Dendritic cell treated with granulocyte-macrophage colony-stimulating factor and Interleukin-4, amounts not matched to agents 40 ng/mL and 50 ng/mL, for 4 days (primary cell): ENCODE results near the gene SLC25A41.

Experiments used
- H3K27ac Mint-ChIP-seq: one replicate; pipeline ENCODE4 v1.8.0; 2022; ENCODE audit warnings: mild to moderate bottlenecking, mixed read lengths
- H3K27me3 Mint-ChIP-seq: one replicate; pipeline ENCODE4 v1.8.0; 2022; ENCODE audit warnings: mild to moderate bottlenecking, mixed read lengths
- H3K36me3 Mint-ChIP-seq: one replicate; pipeline ENCODE4 v1.8.0; 2022; ENCODE audit warnings: low read depth, mixed read lengths
- H3K4me1 Mint-ChIP-seq: one replicate; pipeline ENCODE4 v1.8.0; 2022; ENCODE audit warnings: low read depth, mixed read lengths
- H3K4me3 Mint-ChIP-seq: one replicate; pipeline ENCODE4 v1.8.0; 2022; ENCODE audit warnings: mild to moderate bottlenecking, moderate library complexity, mixed read lengths
- H3K9me3 Mint-ChIP-seq: one replicate; pipeline ENCODE4 v1.8.0; 2022; ENCODE audit warnings: mixed read lengths
- intact Hi-C: fragments of 100-400 bp; cut with micrococcal nuclease; formaldehyde crosslinking; loops from one replicate; pipeline ENCODE4 v1.15.0; 2022

Gene SLC25A41

DNA sequence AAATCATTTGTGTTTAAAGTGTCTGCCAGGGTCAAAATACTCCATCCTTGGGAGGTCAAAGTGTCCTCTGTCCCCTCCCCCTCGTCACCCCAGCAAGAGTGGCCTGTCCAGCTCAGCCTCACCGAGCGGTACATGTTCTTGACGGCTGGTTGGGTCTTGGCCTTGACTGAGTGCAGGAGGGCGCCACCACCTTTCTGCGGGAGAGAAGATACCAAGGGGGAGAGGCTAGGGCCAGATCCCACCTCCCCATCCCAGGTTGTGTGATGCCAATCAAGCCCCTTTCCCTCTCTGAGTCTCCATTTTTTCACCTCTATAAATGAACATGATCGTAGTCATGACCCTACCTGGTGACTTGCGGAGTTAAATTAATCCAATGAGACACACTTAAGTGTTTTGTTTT is 36.6 kb upstream of the SLC25A41 start:
- no peak overlapping the region for H3K4me3 Mint-ChIP-seq
- intact Hi-C loops: no loop called here
- no peak overlapping the region for H3K27ac Mint-ChIP-seq
- peaks cover 13% of the 10 kb centered on the region for H3K4me1 Mint-ChIP-seq
- peaks cover 79% of the 10 kb centered on the region for H3K36me3 Mint-ChIP-seq
- H3K27me3 Mint-ChIP-seq: peaks cover 13% of the 10 kb centered on the region
- H3K9me3 Mint-ChIP-seq: no peaks in the 10 kb centered on the region

DNA sequence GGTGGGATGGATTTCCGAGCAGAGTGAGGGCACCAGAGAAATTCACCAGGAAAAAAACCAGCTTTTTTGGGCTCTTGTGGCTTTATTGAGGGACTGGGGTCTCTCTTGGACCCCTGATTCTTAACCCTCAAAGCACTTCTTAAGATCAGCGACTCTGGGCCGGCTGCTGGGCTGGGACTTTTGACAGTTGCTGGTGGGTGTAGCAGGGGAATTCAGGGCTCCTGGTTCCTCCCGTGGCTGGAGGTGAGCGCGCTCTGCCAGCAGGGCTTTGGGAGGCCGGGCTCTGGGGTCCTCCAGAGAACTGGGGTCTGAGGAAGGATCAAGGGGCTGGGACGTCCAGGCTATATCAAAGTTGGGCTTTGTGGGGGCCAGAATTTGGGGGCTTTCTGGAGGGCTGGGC is 33.8 kb upstream of the SLC25A41 start:
- no peak overlapping the region for H3K27ac Mint-ChIP-seq
- peaks cover 13% of the 10 kb centered on the region for H3K4me1 Mint-ChIP-seq
- H3K27me3 Mint-ChIP-seq: peaks cover 31% of the 10 kb centered on the region
- intact Hi-C loops: no loop called here
- no peak overlapping the region for H3K4me3 Mint-ChIP-seq
- no peaks in the 10 kb centered on the region for H3K9me3 Mint-ChIP-seq
- H3K36me3 Mint-ChIP-seq: peaks cover 51% of the 10 kb centered on the region

DNA sequence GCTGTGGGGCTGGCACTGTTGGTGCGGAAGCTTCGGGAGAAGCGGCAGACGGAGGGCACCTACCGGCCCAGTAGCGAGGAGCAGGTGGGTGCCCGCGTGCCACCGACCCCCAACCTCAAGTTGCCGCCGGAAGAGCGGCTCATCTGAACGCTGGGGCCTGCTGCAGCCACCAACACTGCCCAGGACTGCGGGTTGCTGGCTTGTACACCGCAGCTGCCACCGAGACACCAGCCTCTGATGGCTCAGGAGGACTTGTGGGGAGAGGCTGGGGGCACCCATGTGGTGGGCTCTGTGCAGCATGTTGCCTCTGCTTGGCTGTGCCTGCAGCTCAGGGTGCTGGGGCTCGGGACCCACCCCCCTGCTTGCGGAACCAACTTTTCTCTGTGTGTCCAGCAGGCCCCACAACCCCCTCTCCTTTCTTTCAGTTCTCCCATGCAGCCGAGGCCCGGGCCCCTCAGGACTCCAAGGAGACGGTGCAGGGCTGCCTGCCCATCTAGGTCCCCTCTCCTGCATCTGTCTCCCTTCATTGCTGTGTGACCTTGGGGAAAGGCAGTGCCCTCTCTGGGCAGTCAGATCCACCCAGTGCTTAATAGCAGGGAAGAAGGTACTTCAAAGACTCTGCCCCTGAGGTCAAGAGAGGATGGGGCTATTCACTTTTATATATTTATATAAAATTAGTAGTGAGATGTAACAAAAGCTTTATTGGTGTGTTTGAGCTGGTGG is 33.1 kb upstream of the SLC25A41 start:
- Mint-ChIP-seq H3K4me1 (peaks cover 13% of the 10 kb centered on the region), H3K36me3 (peaks cover 44% of the 10 kb centered on the region), H3K27ac (no peak overlapping the region), H3K4me3 (no peak overlapping the region), H3K27me3 (peaks cover 33% of the 10 kb centered on the region), H3K9me3 (no peaks in the 10 kb centered on the region)
- intact Hi-C loops: no loop called here

DNA sequence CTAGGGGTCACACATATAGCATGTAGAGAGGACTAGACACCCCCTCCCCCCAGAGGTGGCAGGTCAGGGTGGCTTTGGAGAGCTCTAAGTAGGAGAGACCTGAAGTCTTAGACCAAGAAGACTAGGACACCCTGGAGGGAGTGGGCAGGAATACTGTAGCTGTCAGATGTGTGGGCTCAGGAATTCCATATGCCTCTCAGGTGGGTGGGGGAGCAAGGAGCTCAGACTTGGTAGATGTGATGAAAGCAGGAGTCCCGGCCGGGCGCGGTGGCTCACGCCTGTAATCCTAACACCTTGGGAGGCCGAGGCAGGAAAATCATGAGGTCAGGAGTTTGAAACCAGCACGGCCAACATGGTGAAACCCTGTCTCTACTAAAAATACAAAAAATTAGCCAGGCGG is 32.1 kb upstream of the SLC25A41 start:
- Mint-ChIP-seq H3K4me3 (no peak overlapping the region), H3K36me3 (peaks cover 34% of the 10 kb centered on the region), H3K9me3 (no peaks in the 10 kb centered on the region), H3K27ac (no peak overlapping the region), H3K4me1 (peaks cover 13% of the 10 kb centered on the region), H3K27me3 (peaks cover 33% of the 10 kb centered on the region)
- intact Hi-C loops: no loop called here

DNA sequence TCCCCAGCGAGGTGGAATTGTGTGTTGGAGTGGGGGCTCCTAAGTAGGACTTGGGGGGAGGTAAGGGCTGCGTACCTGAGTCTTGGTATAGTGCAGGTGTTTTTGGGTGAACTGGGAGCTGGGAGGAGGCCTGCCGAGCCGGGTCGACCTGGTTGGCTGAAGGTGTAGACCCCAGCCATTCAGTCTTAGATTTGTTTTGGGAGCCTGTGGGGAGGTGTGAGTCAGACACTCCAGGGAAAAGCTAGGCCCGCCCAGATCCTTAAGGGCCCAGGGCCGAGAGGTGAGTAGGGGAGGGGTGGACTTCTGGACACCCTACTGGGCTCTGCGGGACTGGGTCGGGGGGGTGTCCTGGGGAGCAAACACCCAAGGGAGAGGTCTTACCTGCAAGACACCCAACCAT is 31.4 kb upstream of the SLC25A41 start:
- Mint-ChIP-seq H3K27me3 (peaks cover 38% of the 10 kb centered on the region), H3K4me3 (no peak overlapping the region), H3K4me1 (peaks cover 20% of the 10 kb centered on the region), H3K9me3 (no peaks in the 10 kb centered on the region), H3K36me3 (peaks cover 27% of the 10 kb centered on the region), H3K27ac (no peak overlapping the region)
- intact Hi-C loops: no loop called here

DNA sequence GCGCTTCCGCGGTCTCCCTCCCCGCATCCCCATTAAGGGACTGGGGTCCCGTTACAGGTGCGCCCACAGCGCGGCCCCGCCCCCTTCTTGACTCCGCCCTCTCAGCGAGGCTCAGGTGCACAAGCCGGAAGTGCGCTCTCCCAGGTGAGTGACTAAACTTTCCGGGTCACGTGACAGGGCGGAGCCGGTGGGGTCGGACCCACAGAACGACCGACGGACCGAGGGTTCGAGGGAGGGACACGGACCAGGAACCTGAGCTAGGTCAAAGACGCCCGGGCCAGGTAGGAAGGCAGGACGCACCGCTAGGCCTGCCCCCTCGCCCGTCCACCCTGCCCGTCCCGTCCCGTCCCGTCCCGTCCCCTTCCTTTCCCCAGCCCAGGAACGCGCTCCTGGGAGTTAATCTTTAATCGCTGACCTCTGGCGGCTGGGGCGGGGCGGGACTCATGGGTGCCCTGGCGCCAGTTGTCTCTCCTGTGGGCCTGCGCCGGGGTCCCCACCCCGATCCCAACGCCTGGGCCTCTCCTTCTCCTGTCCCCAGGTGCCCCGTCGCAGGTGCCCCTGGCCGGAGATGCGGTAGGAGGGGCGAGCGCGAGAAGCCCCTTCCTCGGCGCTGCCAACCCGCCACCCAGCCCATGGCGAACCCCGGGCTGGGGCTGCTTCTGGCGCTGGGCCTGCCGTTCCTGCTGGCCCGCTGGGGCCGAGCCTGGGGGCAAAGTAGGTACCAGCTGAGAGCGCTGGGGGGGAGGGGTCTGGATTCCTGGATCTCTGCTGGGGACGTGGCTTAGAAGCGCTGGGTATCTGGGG is 30.7 kb upstream of the SLC25A41 start, which contains the start of gene CRB3:
Gene CRB3, plus strand, starts transcription at position 202 of the 804 bp plus-strand sequence. Its CDS starts 431 bp downstream, at position 633.
- H3K4me1 Mint-ChIP-seq: peaks cover 23% of the 10 kb centered on the region
- intact Hi-C loops: no loop called here
- no peak within 1 kb of the TSS for H3K27ac Mint-ChIP-seq
- H3K27me3 Mint-ChIP-seq: peaks cover 43% of the 10 kb centered on the region
- H3K36me3 Mint-ChIP-seq: peaks cover 20% of the 10 kb centered on the region
- no peaks in the 10 kb centered on the region for H3K9me3 Mint-ChIP-seq
- H3K4me3 Mint-ChIP-seq: no peak within 1 kb of the TSS

DNA sequence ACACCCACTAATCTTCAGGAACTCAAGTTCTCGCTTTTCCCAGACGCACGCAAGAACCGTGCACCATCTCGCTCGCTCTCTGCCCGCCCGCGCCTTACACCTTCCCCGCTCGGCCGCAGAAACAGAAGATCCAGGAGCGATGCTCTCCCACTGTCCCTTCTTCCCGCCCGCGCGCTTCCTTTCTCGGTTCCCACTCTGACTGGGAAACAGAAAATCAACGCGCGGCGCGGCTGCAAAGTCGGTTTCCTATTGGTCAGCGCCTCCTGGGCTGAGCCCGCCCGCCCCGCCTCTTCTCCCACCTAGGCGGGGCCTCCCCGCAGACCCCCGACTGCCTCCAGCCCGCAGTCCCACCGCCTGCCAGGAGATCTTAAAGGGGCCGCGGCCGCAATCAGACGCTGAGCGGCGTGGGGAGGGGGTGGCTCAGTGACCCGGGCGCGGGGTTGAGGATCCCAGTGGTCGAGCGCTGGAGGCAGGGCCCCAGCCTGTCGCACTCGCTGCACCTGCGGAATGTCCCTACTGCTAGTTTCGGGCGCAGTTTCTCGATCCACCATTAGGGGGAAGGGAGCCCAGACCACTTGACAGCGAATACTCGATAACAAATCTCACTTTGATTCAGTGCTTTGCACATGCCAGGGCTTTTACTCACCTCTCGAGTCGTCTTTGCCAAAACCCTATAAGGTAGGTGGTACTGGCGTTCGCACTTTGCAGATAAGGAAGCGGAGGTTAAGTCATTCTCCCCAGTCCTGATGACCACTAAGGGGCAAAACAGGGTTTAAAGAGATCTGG is 26.7 kb upstream of the SLC25A41 start:
- intact Hi-C loops: no loop called here
- H3K27ac Mint-ChIP-seq: peak overlapping the region; percentile 25
- H3K36me3 Mint-ChIP-seq: no peaks in the 10 kb centered on the region
- peaks cover 65% of the 10 kb centered on the region for H3K27me3 Mint-ChIP-seq
- H3K4me3 Mint-ChIP-seq: peak overlapping the region; percentile 81
- H3K4me1 Mint-ChIP-seq: peaks cover 28% of the 10 kb centered on the region
- H3K9me3 Mint-ChIP-seq: no peaks in the 10 kb centered on the region

DNA sequence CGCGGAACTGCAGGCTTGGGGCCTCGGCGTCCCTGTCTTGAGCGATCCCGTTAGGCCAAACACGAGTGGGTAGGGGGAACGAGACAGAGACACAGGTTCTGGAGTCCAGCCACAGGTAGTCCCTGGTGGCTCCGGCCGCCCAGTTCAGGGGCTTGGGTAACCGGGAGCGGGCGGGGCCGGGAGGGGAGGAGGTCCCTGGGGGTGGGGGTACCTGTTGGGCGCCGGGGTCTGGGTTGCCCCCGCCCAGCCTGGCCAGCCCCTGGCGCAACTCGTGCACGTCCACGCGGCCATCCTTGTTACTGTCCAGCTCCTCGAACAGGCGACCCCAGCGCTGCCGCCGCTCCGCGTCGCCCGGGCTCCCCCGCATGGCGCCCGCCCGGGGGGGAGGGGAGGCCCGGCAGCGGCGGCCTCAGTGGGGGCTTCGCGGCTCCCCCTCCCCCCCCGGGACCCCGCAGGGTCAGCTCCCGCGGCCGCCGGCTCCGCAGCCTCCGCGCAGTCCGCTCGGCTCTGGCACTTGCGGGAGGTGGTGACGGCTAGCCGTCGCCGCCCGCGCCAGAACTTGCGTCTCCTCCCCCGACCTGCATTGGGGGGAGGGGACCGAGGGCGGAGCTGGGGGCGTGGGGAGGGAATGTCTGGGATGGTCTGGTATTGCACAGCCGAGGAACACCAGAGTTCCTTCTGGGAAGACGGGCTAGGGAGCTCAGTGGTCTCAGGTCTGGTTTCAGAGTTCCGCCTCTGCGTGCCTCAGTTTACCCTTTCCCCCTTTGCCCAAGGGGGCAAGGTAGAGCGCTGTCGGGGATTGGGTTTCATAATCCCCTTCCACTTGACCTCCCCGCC is 25.9 kb upstream of the SLC25A41 start, which contains the start of gene SLC25A23:
Gene SLC25A23, minus strand, starts transcription at position 531 of the 837 bp plus-strand sequence. Its CDS starts 164 bp downstream, at position 367.
- Mint-ChIP-seq H3K4me1 (peaks cover 28% of the 10 kb centered on the region), H3K4me3 (peak within 1 kb of the TSS; percentile 81), H3K36me3 (no peaks in the 10 kb centered on the region), H3K9me3 (peaks cover 8% of the 10 kb centered on the region), H3K27me3 (peaks cover 57% of the 10 kb centered on the region), H3K27ac (peak within 1 kb of the TSS; percentile 60)
- intact Hi-C loops: no loop called here

DNA sequence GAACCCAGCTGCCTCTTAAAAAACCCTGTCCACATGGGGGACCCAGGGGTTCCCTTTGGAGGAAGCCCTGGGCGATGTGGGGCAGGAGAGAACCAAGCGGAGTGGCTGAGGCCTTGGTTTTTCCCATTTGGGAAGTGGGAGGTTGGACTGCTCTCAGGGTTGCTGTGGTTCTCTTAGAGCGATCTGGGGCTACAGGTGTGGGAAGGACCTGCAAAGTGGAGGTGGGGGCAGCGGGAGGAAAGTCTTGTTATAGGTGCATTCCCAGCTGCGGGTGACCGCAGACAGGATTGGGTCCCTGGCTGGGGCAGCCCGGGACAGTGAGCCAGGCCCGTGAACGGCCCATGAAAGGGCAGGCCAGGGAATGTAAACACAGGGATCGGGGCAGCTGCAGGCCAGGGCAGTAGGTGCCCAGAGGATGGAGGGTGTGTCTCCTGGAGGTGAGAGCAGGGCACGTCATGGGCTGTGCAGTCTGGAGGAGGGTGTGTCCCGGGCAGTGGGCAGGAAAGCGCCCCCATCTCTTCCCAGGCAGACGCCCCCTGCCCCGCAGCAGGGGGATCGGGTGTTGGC is 25.2 kb upstream of the SLC25A41 start:
- H3K27me3 Mint-ChIP-seq: peaks cover 55% of the 10 kb centered on the region
- peaks cover 15% of the 10 kb centered on the region for H3K9me3 Mint-ChIP-seq
- intact Hi-C loops: no loop called here
- peak overlapping the region; percentile 60 for H3K27ac Mint-ChIP-seq
- H3K4me3 Mint-ChIP-seq: peak overlapping the region; percentile 69
- no peaks in the 10 kb centered on the region for H3K36me3 Mint-ChIP-seq
- H3K4me1 Mint-ChIP-seq: peaks cover 28% of the 10 kb centered on the region

DNA sequence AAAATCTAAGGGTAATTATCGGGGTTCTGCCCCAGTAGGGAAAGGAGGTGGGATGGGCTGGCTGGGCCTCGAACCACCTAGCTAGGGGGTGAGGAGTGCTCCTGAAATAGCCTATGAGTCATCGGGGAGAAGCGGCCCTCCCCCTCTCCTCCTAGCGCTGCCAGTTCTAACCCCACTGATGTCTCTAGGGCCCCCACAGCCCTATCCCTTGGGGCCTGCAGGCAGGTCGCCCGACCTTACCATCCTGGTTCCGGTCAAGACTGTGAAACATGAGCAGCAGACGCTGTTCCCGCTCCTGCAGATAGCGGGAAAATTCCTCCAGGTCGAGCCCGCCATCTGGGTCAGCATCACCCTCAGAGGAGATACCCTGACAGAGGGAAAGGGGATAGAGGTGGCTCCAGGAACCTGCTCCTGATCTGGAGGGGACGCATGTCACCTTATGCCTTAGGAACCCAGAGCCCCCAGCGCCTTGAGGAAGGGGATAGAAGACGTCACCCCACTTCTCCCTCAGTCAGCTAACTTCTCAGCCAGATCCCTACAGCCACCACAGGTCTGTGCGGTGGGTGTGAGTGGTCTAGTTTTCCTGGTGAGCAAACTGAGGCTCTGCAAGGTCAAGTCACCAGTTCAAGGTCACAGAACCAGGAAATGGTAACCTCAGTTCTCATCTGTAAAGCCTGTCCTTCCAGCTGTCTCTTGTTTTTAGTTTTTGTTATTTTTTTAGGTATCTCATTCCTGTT is 24.6 kb upstream of the SLC25A41 start:
- intact Hi-C loops: no loop called here
- peaks cover 28% of the 10 kb centered on the region for H3K4me1 Mint-ChIP-seq
- H3K36me3 Mint-ChIP-seq: no peaks in the 10 kb centered on the region
- peaks cover 18% of the 10 kb centered on the region for H3K9me3 Mint-ChIP-seq
- H3K4me3 Mint-ChIP-seq: no peak overlapping the region
- peak overlapping the region; percentile 60 for H3K27ac Mint-ChIP-seq
- H3K27me3 Mint-ChIP-seq: peaks cover 54% of the 10 kb centered on the region

DNA sequence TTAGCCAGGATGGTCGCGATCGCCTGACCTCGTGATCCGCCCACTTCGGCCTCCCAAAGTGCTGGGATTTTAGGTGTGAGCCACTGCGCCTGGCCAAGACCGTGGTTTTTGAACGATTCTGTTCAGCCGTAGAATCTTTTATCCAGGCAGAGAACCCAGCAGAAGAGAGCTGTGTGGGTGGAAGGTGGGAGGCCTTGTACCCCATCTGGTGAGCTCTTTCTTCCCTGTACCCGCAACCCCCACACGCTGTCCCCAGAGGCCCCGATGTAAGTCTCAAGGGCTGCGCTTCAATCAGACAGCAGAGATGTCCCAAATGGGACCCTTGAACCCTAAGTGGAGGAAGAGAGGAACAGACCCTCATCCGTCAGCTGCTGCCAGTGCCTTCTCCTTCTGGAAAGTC is 22.4 kb upstream of the SLC25A41 start:
- Mint-ChIP-seq H3K4me3 (no peak overlapping the region), H3K9me3 (peaks cover 18% of the 10 kb centered on the region), H3K36me3 (no peaks in the 10 kb centered on the region), H3K27ac (no peak overlapping the region), H3K27me3 (peaks cover 49% of the 10 kb centered on the region), H3K4me1 (peaks cover 28% of the 10 kb centered on the region)
- intact Hi-C loops: no loop called here

DNA sequence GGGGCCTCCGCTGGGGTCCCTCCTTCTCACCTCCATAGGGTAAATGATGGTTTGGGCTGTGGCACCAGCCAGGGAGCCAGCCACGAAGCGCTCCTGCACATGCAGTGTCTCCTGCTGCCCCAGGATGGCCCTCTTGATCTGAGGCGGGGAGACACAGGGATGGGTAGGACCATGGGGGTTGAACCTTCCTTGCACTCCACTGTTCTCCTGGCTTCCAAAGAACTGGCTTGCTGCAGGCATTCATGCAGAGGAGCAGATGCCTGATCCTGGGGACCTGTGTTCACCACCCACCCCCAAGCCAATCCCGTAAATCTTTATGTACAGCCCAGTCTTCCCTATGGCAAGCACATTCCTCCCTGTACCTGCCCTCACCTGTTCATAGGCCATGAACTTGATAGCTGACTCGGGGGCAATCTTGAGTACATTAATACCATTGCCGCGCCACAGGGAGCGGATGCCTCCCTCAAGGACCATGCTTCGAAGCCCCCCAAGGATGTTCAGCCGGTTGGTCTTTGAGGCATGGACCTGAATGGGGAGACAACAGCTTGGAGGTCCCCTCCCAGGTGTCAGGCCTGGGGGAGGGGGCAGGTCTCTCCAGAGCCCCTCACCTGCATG is 20.5 kb upstream of the SLC25A41 start:
- peaks cover 44% of the 10 kb centered on the region for H3K27me3 Mint-ChIP-seq
- peaks cover 18% of the 10 kb centered on the region for H3K9me3 Mint-ChIP-seq
- H3K36me3 Mint-ChIP-seq: no peaks in the 10 kb centered on the region
- no peak overlapping the region for H3K4me3 Mint-ChIP-seq
- no peak overlapping the region for H3K27ac Mint-ChIP-seq
- peaks cover 17% of the 10 kb centered on the region for H3K4me1 Mint-ChIP-seq
- intact Hi-C loops: no loop called here
